HG02610 (cell line): Measurements from ENCODE around the gene PDIA6.
"Not testable (repeated sequence)": the region's sequence is repeated elsewhere in the genome, so short reads cannot be mapped to it uniquely, and the experiment has no call there.

ENCODE experiments used
- ATAC-seq: cut with Tn5 transposase; IDR thresholded peaks from one replicate; pipeline ENCODE4 v1.9.1; 2021; ENCODE audit warnings: mild to moderate bottlenecking, moderate library complexity; ENCODE audit not compliant: unreplicated experiment

PDIA6 gene

DNA sequence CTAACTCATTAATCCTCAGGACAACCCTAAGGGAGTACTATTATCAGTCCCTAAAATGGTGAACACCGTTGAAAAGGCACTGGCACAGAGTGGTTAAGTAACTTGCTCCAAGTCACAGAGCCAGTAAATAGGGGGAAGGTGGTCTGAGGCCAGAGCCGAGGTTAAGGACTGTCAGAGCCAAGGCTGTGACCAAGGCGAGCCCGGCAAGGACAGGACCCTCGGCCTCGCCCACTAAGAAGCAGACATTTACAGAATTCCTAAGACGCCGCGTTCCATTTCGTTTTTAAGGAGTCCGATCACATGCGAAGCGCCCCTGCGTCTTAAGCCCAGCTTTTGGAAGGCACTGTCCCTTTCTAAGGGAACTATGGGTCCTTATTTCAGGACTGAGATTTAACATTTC, 1.1 kb downstream of the PDIA6 start:
- no peak for ATAC-seq

DNA sequence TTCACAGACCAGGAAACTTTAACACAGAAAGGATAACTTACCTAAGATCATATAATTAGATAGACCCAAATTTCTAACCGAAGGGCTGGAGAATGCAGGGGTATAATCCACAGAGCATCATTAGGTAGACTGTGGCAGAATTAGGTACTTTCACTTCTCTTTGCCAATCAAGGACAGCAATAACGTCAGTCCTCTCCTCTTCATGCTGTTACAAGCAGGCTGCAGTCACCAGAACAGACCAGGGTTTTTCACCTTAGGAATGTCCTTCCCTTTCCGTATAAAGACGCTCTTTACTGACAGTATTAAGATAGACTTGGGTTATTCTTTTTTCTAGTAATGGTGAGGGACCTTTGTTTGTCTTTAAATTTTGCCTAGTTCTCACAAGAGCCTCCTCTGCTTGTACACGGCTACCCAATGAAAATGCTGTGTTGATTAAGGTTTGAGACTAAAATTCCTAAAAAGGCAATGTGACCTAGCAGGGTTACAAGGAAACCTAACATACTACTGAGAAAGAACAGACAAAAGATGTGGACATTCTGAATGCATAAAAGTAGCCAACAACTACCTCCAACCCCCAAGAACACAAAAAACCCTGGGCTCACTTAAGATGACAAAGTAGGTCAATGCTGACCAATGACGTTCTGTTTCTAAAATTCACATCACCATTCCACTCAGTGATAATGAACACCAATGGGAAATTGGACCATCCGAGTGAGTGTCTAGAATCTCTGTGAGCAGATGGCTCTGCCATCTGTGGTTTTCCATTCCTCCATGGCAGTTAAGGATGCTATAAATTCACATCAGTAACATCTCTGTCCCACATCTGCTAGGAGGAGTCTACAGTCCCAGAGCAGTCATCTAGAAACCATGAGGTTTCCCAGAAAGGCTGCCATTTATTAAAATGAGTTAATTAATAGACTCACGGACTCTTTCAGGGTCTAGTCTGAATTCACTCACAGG, 2.1 kb downstream of the PDIA6 start:
- ATAC-seq: peak; percentile 53

DNA sequence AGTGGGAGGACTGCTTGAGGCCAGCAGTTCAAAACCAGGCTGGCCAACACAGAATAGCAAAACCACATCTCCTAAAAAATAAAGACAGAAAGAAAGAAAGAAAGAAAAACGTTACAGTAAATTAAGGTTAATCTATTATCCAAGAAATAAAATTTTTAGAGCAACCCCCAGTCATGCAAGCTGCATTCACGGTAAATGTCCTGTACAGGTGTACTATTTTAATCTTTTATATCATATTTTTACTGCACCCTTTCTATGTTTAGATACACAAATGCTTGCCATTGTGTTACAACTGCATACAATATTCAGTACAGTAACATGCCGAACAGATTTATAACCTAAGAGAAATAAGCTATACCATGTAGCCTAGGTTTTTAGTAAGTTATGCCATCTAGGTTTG, 6.0 kb downstream of the PDIA6 start:
- no peak for ATAC-seq

DNA sequence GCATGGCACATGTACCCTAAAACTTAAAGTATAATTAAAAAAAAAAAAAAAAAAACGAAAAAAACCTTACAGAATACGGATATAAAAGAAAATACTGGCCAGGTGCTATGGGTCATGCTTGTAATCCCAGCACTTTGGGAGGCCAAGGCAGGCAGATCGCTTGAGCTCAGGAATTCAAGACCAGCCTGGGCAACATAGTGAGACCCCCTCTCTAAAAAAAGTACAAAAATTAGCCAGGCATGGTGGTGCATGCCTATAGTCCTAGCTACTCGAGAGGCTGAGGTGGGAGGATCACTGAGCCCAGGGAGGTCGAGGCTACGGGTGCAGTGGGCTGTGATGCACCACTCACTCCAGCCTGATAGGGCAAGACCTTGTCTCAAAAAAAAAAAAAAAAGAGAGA, 6.6 kb downstream of the PDIA6 start:
- not testable (repeated sequence) for ATAC-seq

DNA sequence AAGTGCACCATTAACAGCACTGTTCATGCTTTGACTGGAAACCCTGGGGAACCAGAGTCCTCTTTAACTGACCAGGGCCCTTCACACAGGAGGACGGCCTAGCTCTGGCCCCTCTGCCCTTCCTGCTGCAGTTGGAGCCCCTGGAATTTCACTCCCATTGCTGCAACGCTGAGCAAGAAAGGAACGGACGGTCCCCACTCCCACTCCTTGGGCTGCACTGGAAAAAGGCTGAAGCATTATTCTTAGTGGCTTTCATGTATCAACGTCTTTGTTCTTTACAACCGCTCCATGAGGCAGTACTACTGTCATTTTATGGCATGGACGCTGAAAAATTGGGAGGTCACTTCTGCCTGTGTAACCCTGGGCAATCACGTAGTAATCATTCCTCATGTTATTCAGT, 9.9 kb downstream of the PDIA6 start:
- no peak for ATAC-seq

DNA sequence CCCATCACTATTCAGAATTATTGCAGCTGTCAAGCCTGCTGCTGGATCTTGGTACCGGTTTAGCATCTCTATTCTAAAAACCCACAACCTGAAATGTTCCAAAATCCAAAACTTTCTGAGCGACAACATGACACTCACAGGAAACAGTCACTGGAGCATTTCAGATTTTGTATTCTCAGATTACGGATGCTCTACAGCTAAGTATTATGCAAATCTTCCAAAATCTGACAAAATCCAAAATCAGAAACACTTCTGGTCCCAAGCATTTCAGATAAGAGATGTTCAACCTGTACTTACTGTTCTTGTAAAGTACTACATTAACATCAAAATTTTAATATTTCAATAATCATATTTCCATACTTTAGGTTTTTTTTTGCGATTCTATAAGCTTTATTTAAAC, 12.4 kb downstream of the PDIA6 start:
- ATAC-seq: no peak

DNA sequence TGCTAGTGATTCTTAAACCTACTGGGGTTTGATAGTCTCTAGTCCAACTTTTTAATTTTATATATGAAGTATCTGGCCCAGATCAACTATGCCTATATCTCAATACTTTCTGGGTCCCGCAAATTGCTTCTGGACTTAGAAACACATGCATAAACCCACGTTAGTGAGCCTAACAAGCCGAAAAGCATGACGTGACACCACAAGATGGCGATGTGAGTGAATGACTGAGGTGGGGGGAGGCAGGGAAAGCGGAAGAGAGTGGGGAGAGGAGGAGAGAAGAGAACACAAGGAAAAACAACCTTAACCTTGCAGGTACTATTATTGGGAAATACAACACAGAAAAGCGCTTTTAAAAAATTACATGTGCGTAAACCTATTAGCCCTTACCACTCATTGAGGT, 13.8 kb downstream of the PDIA6 start:
- no peak for ATAC-seq

DNA sequence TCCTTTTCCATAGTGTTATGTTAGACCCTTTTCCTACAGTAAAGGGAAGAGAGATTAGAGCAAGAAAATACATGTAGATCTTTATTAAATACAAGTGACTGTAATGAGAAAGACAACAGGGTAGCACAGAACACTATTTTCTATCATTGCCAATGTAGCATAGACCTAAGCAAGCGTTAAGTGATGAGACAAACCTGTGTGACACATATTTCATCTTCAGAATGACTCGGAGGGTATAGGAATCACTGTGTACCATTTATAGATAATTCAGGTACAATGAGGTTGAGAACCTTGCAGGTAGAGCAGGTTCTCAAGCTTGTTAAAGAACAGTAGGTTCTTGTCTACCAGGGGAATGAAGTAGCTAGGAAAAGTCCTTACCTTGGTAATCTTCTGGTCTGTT, 15.9 kb downstream of the PDIA6 start:
- no peak for ATAC-seq

DNA sequence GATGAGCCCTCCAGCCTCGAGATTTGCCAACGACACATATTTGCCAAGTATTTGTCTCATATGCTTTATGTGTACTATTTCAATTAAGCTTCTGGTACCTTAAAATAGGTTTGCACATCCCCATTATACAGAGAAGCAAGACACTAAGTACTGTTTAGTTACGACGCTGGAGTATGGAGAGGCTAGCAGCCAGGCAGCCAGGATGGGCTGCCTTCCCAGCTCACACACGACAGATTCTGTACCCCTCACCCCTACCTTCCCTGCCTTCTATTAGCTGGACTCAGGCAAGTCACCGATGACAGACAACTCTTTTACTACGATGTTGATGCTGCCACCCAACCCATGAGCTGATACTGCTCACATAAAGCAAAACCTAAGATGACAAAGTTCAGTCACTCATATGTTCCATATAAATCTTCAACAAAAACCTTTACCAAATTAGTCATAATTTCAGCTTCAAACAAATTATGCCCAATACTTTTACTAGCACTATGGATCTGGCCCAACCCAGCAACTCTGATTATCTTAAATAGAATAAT, 17.0 kb downstream of the PDIA6 start:
- no peak for ATAC-seq

DNA sequence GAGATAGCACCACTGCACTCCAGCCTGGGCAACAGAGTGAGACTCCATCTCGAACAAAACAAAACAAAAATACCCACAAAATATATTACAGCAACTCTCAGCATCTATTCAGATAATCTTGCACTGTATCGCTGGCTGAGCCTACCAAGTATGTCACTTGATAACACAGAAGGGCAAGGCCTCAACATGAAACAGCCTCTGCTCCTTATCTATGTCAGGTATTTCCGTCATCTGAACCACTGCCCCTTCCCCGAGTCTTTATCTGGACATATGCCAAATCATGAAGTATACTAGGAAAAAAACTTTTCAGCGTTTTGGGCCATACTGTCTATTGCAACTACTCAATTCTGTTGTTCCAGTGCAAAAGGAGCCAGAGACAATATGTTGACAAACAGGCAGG, 17.7 kb downstream of the PDIA6 start:
- no peak for ATAC-seq

DNA sequence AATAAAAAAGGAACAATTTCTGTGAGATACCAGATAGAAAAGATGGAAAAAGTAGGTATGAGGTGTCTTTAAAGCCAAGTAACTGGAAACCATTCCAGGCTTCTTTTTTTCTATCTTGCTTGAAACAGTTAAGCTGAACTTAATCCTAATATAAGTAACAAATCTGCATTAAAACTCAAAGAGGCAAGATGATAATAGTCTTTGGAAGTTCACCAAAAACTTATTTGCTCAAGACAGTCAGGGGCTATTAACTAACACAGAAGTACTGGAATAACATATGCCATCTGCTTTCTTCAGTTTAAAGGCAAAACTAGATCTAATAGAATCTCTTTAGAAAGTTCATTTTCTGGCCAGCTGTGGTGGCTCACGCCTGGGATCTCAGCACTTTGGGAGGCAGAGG, 18.8 kb downstream of the PDIA6 start:
- no peak for ATAC-seq

DNA sequence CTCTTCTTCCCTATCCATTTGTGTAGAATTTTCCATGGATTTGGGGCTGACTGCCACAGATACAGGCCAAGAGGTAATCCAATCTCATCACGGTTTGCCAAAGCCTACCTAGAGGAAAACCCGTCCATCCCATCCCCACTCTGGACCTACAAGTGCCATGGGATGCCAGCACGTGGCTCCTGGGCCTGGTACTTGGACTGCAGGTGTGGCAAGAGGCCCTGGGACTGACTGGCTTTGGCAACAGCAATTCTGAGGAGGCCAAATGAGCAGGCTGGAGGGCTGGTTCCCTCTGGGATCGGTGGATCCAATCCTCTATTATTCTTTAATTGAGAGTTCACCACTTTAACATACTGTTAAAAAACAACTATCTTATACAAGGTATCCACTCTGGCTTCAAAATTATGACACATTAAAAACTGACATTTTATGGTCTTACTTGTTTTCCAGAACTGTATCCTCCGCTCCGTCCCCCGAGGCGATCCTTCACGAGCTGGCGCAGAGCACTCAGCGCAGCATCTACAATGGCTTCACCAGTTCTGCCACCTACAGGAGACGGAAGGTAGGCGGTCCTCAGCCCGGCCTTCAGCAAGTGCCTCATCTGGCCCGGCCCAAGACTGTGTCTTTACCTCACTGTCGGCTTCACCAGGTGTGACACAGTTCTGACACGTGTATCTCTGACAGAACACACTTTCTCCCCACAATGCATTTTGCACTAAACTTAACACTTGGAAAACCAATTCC, 19.8 kb downstream of the PDIA6 start:
- no peak for ATAC-seq

DNA sequence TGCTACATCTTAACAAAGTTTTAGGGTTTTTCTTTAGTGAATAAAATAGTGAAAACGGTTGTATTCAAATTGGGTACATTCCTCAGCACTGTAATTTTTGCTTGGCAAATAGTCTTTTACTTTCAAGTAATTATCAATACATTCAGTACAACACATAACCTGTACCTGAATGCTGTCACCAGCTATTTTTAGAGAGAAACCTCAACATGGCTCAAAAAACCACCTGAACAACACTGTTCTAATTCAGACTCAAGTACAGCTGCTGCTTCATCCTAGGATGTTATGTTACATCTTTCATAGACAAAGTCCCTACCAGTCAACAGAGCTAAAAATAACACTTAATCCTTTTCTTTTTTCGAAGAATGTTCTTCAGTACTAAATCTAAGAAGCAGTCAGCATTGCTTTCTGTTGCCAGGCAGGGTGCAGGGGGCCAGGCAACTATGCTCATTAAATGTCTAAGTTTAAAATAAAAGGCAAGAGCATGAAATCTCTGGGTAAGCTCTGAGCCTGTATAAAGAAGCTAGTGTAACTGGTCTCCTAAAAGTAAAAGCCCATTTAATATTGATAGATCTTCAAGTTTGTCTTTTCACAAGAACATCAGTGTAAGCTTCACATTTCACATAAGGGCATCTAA, 20.5 kb downstream of the PDIA6 start:
- ATAC-seq: peak; percentile 80

DNA sequence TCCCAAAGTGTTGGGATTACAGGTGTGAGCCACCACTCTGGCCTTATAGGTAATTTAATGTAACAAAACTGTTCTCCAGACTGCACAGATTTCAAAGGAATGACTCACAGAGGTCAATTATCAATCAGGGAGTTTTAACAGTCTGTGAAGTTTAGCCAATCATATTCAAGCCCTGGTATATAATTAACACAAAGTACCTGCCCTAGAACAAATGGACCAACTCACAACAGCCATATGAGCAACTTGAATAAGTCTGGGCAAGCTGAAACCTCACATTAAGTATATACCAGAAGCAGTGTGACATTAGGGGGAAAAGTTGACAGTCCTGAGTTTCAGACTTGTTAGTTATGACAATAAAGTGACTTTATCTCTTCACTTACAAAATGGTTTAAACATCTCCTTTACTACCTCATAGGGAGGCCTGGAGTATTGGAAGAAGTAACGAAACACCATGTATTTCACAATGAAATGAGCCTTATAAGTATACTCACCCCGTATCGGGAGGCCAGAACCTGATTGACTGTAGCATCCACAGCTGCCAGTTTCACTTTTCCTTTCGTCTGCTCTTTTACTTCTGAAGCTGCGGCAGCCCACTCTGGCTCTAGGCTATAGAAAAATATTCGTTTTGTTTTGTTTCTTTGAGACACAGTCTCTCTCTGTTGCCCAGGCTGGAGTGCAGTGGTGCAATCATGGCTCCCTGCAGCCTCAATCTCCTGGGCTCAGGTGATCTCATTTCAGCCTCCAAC, 22.2 kb downstream of the PDIA6 start:
- ATAC-seq: peak; percentile 44

DNA sequence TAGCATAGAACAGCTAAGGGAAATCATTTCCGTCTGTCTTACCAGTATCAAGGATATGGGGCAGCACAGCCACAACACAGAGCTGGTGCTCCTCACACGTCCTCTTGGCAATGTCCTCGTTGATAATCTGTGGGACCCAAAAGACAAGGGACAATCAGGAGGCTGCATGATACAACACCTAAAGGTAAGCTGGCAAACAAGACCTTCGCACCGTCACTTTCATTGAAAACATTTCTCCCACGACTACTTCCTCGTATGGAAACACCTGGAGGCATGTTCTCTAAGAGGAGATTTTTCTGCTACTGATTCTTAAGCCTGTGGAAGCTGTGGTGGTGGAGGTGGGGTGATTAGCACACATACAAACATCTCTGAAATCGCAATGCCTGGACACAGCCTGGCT, 23.7 kb downstream of the PDIA6 start:
- ATAC-seq: no peak

DNA sequence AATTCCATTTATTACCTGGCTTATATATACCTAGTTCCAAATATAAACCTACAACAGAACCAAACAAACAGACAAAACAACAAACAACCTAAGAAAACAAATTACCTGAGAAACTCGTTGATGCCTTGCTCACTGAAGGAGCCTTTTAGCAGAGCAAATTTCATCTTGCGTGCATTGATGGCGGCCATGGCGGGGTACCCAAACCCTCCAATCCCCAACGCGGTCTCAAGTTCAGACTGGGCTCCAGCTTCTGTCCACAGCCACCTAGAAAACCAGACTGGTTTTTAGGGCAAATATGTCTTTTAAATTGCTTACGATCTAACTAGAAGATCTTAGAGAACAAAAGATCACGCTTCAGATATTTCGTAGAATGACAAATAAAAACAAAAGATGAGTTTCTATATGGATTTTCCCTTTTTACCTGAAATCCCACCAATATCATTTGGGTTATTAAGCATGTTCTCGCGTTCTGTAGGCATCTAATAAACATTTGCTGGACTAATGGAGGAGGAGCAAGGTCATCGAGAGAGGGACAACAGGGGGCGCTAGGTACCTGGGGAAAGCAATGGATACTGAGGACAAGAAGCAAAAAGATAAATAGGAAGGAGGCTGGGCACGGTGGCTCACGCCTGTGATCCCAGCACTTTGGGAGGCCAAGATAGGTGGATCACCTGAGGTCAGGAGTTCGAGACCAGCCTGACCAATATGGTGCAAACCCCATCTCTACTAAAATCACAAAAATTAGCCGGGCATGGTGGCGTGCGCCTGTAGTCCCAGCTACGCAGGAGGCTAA, 25.2 kb downstream of the PDIA6 start:
- no peak for ATAC-seq

DNA sequence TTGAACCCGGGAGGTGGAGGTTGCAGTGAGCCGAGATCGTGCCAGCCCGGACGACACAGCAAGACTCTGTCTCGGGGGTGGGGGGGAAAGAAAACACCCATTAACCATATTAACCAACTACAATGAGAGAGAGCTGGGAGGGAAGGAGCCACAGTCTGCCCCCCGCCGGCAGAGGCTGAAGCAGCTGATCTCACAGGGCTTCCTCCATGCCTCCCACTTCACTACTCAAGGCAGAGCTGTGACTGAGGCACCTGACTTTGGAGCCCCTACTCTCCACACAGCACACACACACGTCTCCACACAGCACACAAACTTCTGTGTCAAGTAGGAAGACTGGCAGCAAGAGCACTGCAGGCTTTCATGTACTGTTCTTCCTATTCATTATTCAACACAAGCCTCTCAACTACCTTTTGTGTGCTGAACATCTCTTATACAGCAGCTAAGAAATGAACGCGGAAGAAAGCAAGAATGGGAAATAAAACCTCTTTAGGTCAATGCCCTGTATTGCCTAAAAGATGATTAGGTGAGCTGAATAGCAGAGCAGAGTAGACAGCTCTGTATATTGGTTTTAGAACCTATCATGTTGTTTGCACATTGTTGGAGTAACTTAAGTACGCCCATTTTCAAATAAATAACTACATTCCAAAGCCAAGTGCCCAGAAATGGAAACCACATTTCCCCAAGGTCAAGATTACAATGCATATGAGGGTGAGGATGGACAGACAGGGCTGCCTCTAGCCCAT, 26.2 kb downstream of the PDIA6 start:
- no peak for ATAC-seq

DNA sequence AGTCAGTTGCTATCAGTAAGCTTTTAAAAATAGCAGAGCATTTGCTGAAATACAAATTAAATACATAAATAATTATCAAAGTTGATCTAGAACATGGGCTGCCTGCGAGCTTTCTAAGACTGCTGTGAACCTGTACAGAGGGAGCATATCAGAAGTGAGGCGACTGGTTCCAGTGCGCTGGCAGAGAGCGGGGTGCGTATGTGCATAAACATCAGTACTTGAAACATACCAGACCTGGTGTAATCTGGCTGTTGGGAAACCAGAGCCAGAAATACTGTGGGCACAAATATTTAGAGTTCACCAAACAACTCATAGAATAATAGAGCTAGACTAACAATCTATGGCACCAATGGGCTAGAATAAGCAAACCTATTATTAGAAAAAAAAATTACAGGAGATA, 27.3 kb downstream of the PDIA6 start:
- ATAC-seq: no peak

DNA sequence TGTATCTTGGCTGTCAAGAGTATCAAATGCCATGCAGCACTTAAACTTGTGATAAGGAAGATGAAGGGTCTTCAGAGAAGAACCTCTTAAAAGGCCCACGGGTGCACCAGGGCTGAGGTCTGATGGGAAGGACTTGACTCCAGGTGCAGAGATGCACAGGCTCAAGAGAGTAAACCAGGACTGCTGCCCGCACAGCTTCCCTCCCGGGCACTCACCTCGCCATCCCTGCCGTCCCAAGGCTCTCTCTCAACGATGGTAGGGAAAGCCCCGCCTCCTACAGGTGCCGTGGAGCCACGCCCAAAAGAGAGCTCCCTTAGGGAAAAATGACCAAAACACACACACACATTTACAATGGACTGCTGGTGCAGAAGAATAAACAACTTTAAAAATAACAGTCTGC, 27.9 kb downstream of the PDIA6 start:
- ATAC-seq: no peak
